Middle frontal gyrus (tissue), 1 donor: ENCODE data around the gene FLVCR1.
"Not testable (repeated sequence)": the region's sequence is repeated elsewhere in the genome, so short reads cannot be mapped to it uniquely, and the experiment has no call there.

Source experiments
- DNase-seq: peaks from one replicate; pipeline ENCODE4 v3.0.0-alpha.2; 2015; ENCODE audit warnings: low spot score; ENCODE audit errors: extremely low spot score

FLVCR1 gene

GRCh38 chr1:212857992-212858460 lies at the start of gene FLVCR1:
Gene FLVCR1, plus strand, starts transcription at chr1:212858275. Its CDS starts 178 bp downstream, at chr1:212858453.
- peak; percentile 94 for DNase-seq

GRCh38 chr1:212814537-212815334 lies 43.3 kb upstream of the FLVCR1 start:
- DNase-seq, result no peak

- DNase-seq, result no peak
Observed at GRCh38 chr1:212816567-212817278, 41.4 kb upstream of the FLVCR1 start.

- no peak for DNase-seq
Observed at GRCh38 chr1:212819726-212820125, 38.3 kb upstream of the FLVCR1 start.

GRCh38 chr1:212820969-212821368 lies 37.1 kb upstream of the FLVCR1 start:
- DNase-seq, result no peak

GRCh38 chr1:212822956-212823355 lies 35.1 kb upstream of the FLVCR1 start:
- DNase-seq, result no peak

GRCh38 chr1:212824201-212824600 lies 33.9 kb upstream of the FLVCR1 start:
- DNase-seq, result no peak

GRCh38 chr1:212825798-212826452 lies 32.1 kb upstream of the FLVCR1 start:
- no peak for DNase-seq

GRCh38 chr1:212827171-212827776 lies 30.8 kb upstream of the FLVCR1 start:
- no peak for DNase-seq

GRCh38 chr1:212827831-212828278 lies 30.2 kb upstream of the FLVCR1 start:
- DNase-seq, result no peak

GRCh38 chr1:212828395-212828794 lies 29.7 kb upstream of the FLVCR1 start:
- no peak for DNase-seq

- DNase-seq, result not testable (repeated sequence)
Observed at GRCh38 chr1:212833211-212834207, 24.6 kb upstream of the FLVCR1 start.

- DNase-seq, result no peak
Observed at GRCh38 chr1:212838145-212838544, 19.9 kb upstream of the FLVCR1 start.

- DNase-seq, result not testable (repeated sequence)
Observed at GRCh38 chr1:212844521-212844920, 13.6 kb upstream of the FLVCR1 start.

- no peak for DNase-seq
Observed at GRCh38 chr1:212847549-212847948, 10.5 kb upstream of the FLVCR1 start, which contains the start of gene SPATA45. Gene SPATA45, minus strand, starts transcription at chr1:212847649. Its CDS starts 11,500 bp downstream, at chr1:212836149.

- no peak for DNase-seq
Observed at GRCh38 chr1:212852105-212852688, 5.9 kb upstream of the FLVCR1 start.

GRCh38 chr1:212853658-212854057 lies 4.4 kb upstream of the FLVCR1 start:
- DNase-seq, result no peak

GRCh38 chr1:212856755-212857154 lies 1.3 kb upstream of the FLVCR1 start:
- no peak for DNase-seq

GRCh38 chr1:212858461-212859265 lies 588 bp downstream of the FLVCR1 start:
- no peak for DNase-seq
